HG02623 (cell line): ENCODE results near the gene MEGF9.
A peak's percentile ranks its signal among the peaks of the same experiment; 100 is the strongest.

Experiments
- ATAC-seq: cut with Tn5 transposase; IDR thresholded peaks from one replicate; pipeline ENCODE4 v1.9.1; 2021; ENCODE audit warnings: moderate library complexity; ENCODE audit not compliant: unreplicated experiment

The MEGF9 gene

GRCh38 chr9:120708526-120709224, 5.6 kb downstream of the MEGF9 start:
- ATAC-seq = no peak

GRCh38 chr9:120707170-120707569, 7.1 kb downstream of the MEGF9 start:
- ATAC-seq = no peak

- no peak for ATAC-seq
These were observed 9.1 kb downstream of the MEGF9 start for GRCh38 chr9:120705174-120705573.

GRCh38 chr9:120702075-120702474, 12.2 kb downstream of the MEGF9 start:
- ATAC-seq = no peak

- ATAC-seq = no peak
These were observed 13.0 kb downstream of the MEGF9 start for GRCh38 chr9:120701248-120701647.

- ATAC-seq = no peak
These were observed 15.5 kb downstream of the MEGF9 start for GRCh38 chr9:120698766-120699165.

- no peak for ATAC-seq
These were observed 16.8 kb downstream of the MEGF9 start for GRCh38 chr9:120697448-120697847.

- ATAC-seq = no peak
These were observed 17.6 kb downstream of the MEGF9 start for GRCh38 chr9:120696551-120697230.

GRCh38 chr9:120694559-120694958, 19.7 kb downstream of the MEGF9 start:
- ATAC-seq = no peak

GRCh38 chr9:120693700-120694008, 20.6 kb downstream of the MEGF9 start:
- no peak for ATAC-seq

- ATAC-seq = peak; percentile 39
These were observed 21.2 kb downstream of the MEGF9 start for GRCh38 chr9:120692901-120693699.

GRCh38 chr9:120690372-120690771, 23.9 kb downstream of the MEGF9 start:
- no peak for ATAC-seq

GRCh38 chr9:120689860-120690259, 24.4 kb downstream of the MEGF9 start:
- ATAC-seq = no peak

- no peak for ATAC-seq
These were observed 25.5 kb downstream of the MEGF9 start for GRCh38 chr9:120688758-120689157.

- no peak for ATAC-seq
These were observed 31.1 kb downstream of the MEGF9 start for GRCh38 chr9:120683150-120683549.

GRCh38 chr9:120681121-120681520, 33.1 kb downstream of the MEGF9 start:
- ATAC-seq = no peak

- ATAC-seq = no peak
These were observed 33.7 kb downstream of the MEGF9 start for GRCh38 chr9:120680579-120680978.

- ATAC-seq = no peak
These were observed 34.1 kb downstream of the MEGF9 start for GRCh38 chr9:120680161-120680560.

- no peak for ATAC-seq
These were observed 36.3 kb downstream of the MEGF9 start for GRCh38 chr9:120677965-120678364.

- no peak for ATAC-seq
These were observed 37.4 kb downstream of the MEGF9 start for GRCh38 chr9:120676767-120677402.

- no peak for ATAC-seq
These were observed 45.9 kb downstream of the MEGF9 start for GRCh38 chr9:120668399-120668798.

GRCh38 chr9:120663950-120664349, 50.3 kb downstream of the MEGF9 start:
- ATAC-seq = no peak
